HG02798 (cell line): ENCODE measurements around the gene PAXX.

Source experiments
- ATAC-seq: cut with Tn5 transposase; IDR thresholded peaks from one replicate; pipeline ENCODE4 v1.9.1; 2021; ENCODE audit warnings: mild to moderate bottlenecking; ENCODE audit not compliant: unreplicated experiment, poor library complexity

Gene PAXX

GRCh38 chr9:136991993-136992818 is at the start of gene PAXX:
Gene PAXX (plus strand): TSS chr9:136992422. CDS start chr9:136992444, 22 bp downstream.
- ATAC-seq = peak; percentile 89

GRCh38 chr9:136942881-136943230 is 49.4 kb upstream of the PAXX start:
- ATAC-seq = no peak

GRCh38 chr9:136943291-136944211 is 48.7 kb upstream of the PAXX start:
- ATAC-seq = peak; percentile 8

GRCh38 chr9:136944212-136944518 is 48.1 kb upstream of the PAXX start:
- no peak for ATAC-seq

GRCh38 chr9:136944519-136945332 is 47.5 kb upstream of the PAXX start, which contains the start of the genes C8G and FBXW5:
Gene C8G (plus strand): TSS chr9:136945243. CDS start chr9:136945321, 78 bp downstream.
Gene FBXW5 (minus strand): TSS chr9:136944738. CDS start chr9:136944083, 655 bp downstream.
- peak; percentile 91 for ATAC-seq

- ATAC-seq = no peak
Measured at GRCh38 chr9:136945333-136946227, 46.6 kb upstream of the PAXX start.

GRCh38 chr9:136946228-136947027 is 45.8 kb upstream of the PAXX start:
- no peak for ATAC-seq

- ATAC-seq = no peak
Measured at GRCh38 chr9:136947028-136947891, 45.0 kb upstream of the PAXX start.

GRCh38 chr9:136947955-136948510 is 44.2 kb upstream of the PAXX start:
- ATAC-seq = no peak

- ATAC-seq = no peak
Measured at GRCh38 chr9:136949239-136949816, 42.9 kb upstream of the PAXX start.

- ATAC-seq = peak; percentile 87
Measured at GRCh38 chr9:136949817-136950655, 42.2 kb upstream of the PAXX start.

- no peak for ATAC-seq
Measured at GRCh38 chr9:136950656-136951276, 41.5 kb upstream of the PAXX start.

GRCh38 chr9:136951541-136952320 is 40.5 kb upstream of the PAXX start, which contains the start of gene LCN12:
Gene LCN12 (plus strand): TSS chr9:136952273. CDS start chr9:136952328, 55 bp downstream.
- no peak for ATAC-seq

- ATAC-seq = no peak
Measured at GRCh38 chr9:136952321-136952850, 39.8 kb upstream of the PAXX start.
